GM11168 (cell line): ENCODE data around the gene VPS41.
"Not testable (repeated sequence)": the region's sequence is repeated elsewhere in the genome, so short reads cannot be mapped to it uniquely, and the experiment has no call there.

Experiments
- in situ Hi-C: fragments of 300-500 bp; cut with MboI; formaldehyde crosslinking; loops from one replicate; pipeline ENCODE4 v1.12.0; 2022; ENCODE audit warnings: low sequenced_read_pairs; ENCODE audit not compliant: unreplicated experiment

VPS41 gene

GRCh38 chr7:38863601-38864291 is 45.2 kb downstream of the VPS41 start:
- in situ Hi-C loops, result no loop called here

- in situ Hi-C loops, result no loop called here
These were observed 46.3 kb downstream of the VPS41 start for GRCh38 chr7:38862666-38863065.

- in situ Hi-C loops, result no loop called here
These were observed 50.6 kb downstream of the VPS41 start for GRCh38 chr7:38858259-38858884.

- in situ Hi-C loops, result no loop called here
These were observed 53.1 kb downstream of the VPS41 start for GRCh38 chr7:38855867-38856266.

GRCh38 chr7:38855386-38855785 is 53.6 kb downstream of the VPS41 start:
- in situ Hi-C loops, result no loop called here

GRCh38 chr7:38854947-38855346 is 54.0 kb downstream of the VPS41 start:
- in situ Hi-C loops, result not testable (repeated sequence)

GRCh38 chr7:38851321-38851720 is 57.7 kb downstream of the VPS41 start:
- in situ Hi-C loops, result no loop called here

- in situ Hi-C loops, result no loop called here
These were observed 62.7 kb downstream of the VPS41 start for GRCh38 chr7:38846280-38846679.

GRCh38 chr7:38844952-38845563 is 63.9 kb downstream of the VPS41 start:
- in situ Hi-C loops, result no loop called here

GRCh38 chr7:38842746-38843145 is 66.2 kb downstream of the VPS41 start:
- in situ Hi-C loops, result no loop called here

- in situ Hi-C loops, result no loop called here
These were observed 68.1 kb downstream of the VPS41 start for GRCh38 chr7:38840736-38841460.

GRCh38 chr7:38839851-38840250 is 69.1 kb downstream of the VPS41 start:
- in situ Hi-C loops, result no loop called here

GRCh38 chr7:38838725-38839385 is 70.1 kb downstream of the VPS41 start:
- in situ Hi-C loops, result no loop called here

- in situ Hi-C loops, result no loop called here
These were observed 74.6 kb downstream of the VPS41 start for GRCh38 chr7:38834357-38834756.

GRCh38 chr7:38833329-38833728 is 75.7 kb downstream of the VPS41 start:
- in situ Hi-C loops, result no loop called here

GRCh38 chr7:38831259-38831996 is 77.6 kb downstream of the VPS41 start:
- in situ Hi-C loops, result no loop called here

GRCh38 chr7:38830826-38831225 is 78.2 kb downstream of the VPS41 start:
- in situ Hi-C loops, result no loop called here

GRCh38 chr7:38829488-38830165 is 79.4 kb downstream of the VPS41 start:
- in situ Hi-C loops, result no loop called here

GRCh38 chr7:38828026-38828425 is 81.0 kb downstream of the VPS41 start:
- in situ Hi-C loops, result no loop called here
